H1 (cell line): ENCODE results near the gene ABCD4. TPM values are rescaled to one million over a fixed set of nuclear protein-coding genes. Genes with fewer than 3 reads are reported as not detected.

ENCODE experiments used
- CTCF ChIA-PET: fragments of 300-600 bp; sonication (Branson Sonifier 250); formaldehyde crosslinking; loops from one replicate; lab custom pipeline; 2021; ENCODE audit not compliant: partially characterized antibody; lab: Charles Lee
- POLR2A ChIA-PET: fragments of 300-600 bp; sonication (Branson Sonifier 250); formaldehyde crosslinking; loops from one replicate; lab custom pipeline; 2021; ENCODE audit warnings: inconsistent platforms; ENCODE audit not compliant: partially characterized antibody; lab: Charles Lee
- DNase-seq, 2 experiments: peaks; one replicate each; pipeline versions ENCODE4 v3.0.0 to v3.0.0-alpha.2; 2010 to 2022; ENCODE audit warnings: low spot score in 2 of 2, low read depth in 1 of 2, mixed read lengths in 1 of 2
- FAIRE-seq: peaks from 2 replicates; lab custom pipeline; 2011; peaks lifted over from hg19 to GRCh38; lab: Jason Lieb, UNC
- H2AFZ ChIP-seq: 2 replicates; pipeline ENCODE4 v1.8.1; 2012; ENCODE audit warnings: low read length, inconsistent platforms
- H2AK5ac ChIP-seq: 2 replicates; pipeline ENCODE4 v1.6.1; 2013; ENCODE audit warnings: low read depth, low read length
- H2BK120ac ChIP-seq: replicated peaks from 2 replicates; pipeline ENCODE3; 2013; ENCODE audit warnings: low read depth, low read length, inconsistent platforms
- H2BK12ac ChIP-seq: 2 replicates; pipeline ENCODE4 v1.6.1; 2013; ENCODE audit warnings: low read depth, low read length
- H2BK15ac ChIP-seq: 2 replicates; pipeline ENCODE4 v1.6.1; 2013; ENCODE audit warnings: low read length
- H2BK20ac ChIP-seq: 2 replicates; pipeline ENCODE4 v1.6.1; 2013; ENCODE audit warnings: low read length
- H2BK5ac ChIP-seq: 2 replicates; pipeline ENCODE4 v1.6.1; 2013; ENCODE audit warnings: low read depth, low read length
- H3K14ac ChIP-seq: 2 replicates; pipeline ENCODE4 v1.6.1; 2013; ENCODE audit warnings: inconsistent platforms; ENCODE audit not compliant: insufficient read length
- H3K18ac ChIP-seq: 2 replicates; pipeline ENCODE4 v1.6.1; 2013; ENCODE audit warnings: low read length; ENCODE audit errors: extremely low read depth
- H3K23ac ChIP-seq: 2 replicates; pipeline ENCODE4 v1.6.1; 2013; ENCODE audit warnings: inconsistent platforms; ENCODE audit not compliant: insufficient read length
- H3K23me2 ChIP-seq: 2 replicates; pipeline ENCODE4 v1.6.1; 2013; ENCODE audit warnings: low read depth, low read length
- H3K27ac ChIP-seq: 2 replicates; pipeline ENCODE4 v1.6.1; 2011; ENCODE audit warnings: low read depth, low read length, inconsistent platforms
- H3K27me3 ChIP-seq, 4 experiments: replicated peaks in 1 of 4; 1 replicate in 1 of 4; 2 replicates in 3 of 4; pipeline versions ENCODE4 v1.6.1 to v1.8.1; 2011 to 2013; ENCODE audit warnings: low read length in 3 of 4, mild to moderate bottlenecking in 3 of 4, inconsistent platforms in 2 of 4, mixed read lengths in 2 of 4, moderate library complexity in 1 of 4; ENCODE audit not compliant: control insufficient read depth in 3 of 4, insufficient read depth in 3 of 4; ENCODE audit errors: extremely low read depth in 1 of 4
- H3K36me3 ChIP-seq, 4 experiments: 2 replicates each; pipeline versions ENCODE4 v1.6.1 to v1.8.1; 2011 to 2013; ENCODE audit warnings: mild to moderate bottlenecking in 4 of 4, low read length in 3 of 4, moderate library complexity in 2 of 4, control low read depth in 1 of 4, inconsistent platforms in 1 of 4; ENCODE audit not compliant: insufficient read depth in 4 of 4, control insufficient read depth in 2 of 4
- H3K4ac ChIP-seq: replicated peaks from 2 replicates; pipeline ENCODE3; 2013; ENCODE audit warnings: low read length, low read depth, mixed read lengths, inconsistent platforms; ENCODE audit not compliant: insufficient read length
- H3K4me1 ChIP-seq, 4 experiments: replicated peaks in 1 of 4; 1 replicate in 1 of 4; 2 replicates in 3 of 4; pipeline versions ENCODE4 v1.6.1 to v1.8.1; 2011 to 2013; ENCODE audit warnings: low read length in 3 of 4, inconsistent platforms in 2 of 4, mixed read lengths in 1 of 4; ENCODE audit not compliant: insufficient read depth in 4 of 4, control insufficient read depth in 3 of 4
- H3K4me2 ChIP-seq, 2 experiments: 2 replicates each; pipeline versions ENCODE4 v1.6.1 to v1.8.1; 2011 to 2013; ENCODE audit warnings: low read depth in 2 of 2, low read length in 2 of 2, control low read depth in 1 of 2, inconsistent platforms in 1 of 2, mild to moderate bottlenecking in 1 of 2; ENCODE audit not compliant: insufficient read depth in 1 of 2
- H3K4me3 ChIP-seq, 4 experiments: fragments of 200-600, 300-600 bp in 1 of 4; sonication (generic), shearing (Covaris generic), sonication (Bioruptor Twin) in 1 of 4; 2 replicates each; pipeline versions ENCODE4 v1.5.1 to v1.8.1; 2011 to 2016; ENCODE audit warnings: low read length in 4 of 4, low read depth in 3 of 4, control low read depth in 2 of 4, inconsistent platforms in 2 of 4, mild to moderate bottlenecking in 2 of 4, mixed read lengths in 1 of 4, moderate library complexity in 1 of 4; ENCODE audit not compliant: insufficient read depth in 2 of 4; ENCODE audit errors: extremely low read depth in 1 of 4
- H3K56ac ChIP-seq: replicated peaks from 2 replicates; pipeline ENCODE3; 2013; ENCODE audit warnings: low read depth, mild to moderate bottlenecking, mixed read lengths, low read length, inconsistent platforms; ENCODE audit not compliant: insufficient read length
- H3K79me1 ChIP-seq: 2 replicates; pipeline ENCODE4 v1.6.1; 2013; ENCODE audit warnings: low read depth, low read length, control low read depth
- H3K79me2 ChIP-seq, 2 experiments: 2 replicates each; pipeline versions ENCODE4 v1.6.1 to v1.8.1; 2012 to 2013; ENCODE audit warnings: low read length in 2 of 2, mild to moderate bottlenecking in 2 of 2, inconsistent platforms in 1 of 2; ENCODE audit not compliant: insufficient read depth in 2 of 2, control insufficient read depth in 1 of 2
- H3K9ac ChIP-seq, 4 experiments: replicated peaks in 1 of 4; 1 replicate in 1 of 4; 2 replicates in 3 of 4; pipeline versions ENCODE4 v1.6.1 to v1.8.1; 2011 to 2013; ENCODE audit warnings: low read depth in 3 of 4, low read length in 3 of 4, control low read depth in 2 of 4, mild to moderate bottlenecking in 2 of 4, moderate library complexity in 2 of 4, inconsistent platforms in 1 of 4; ENCODE audit errors: extremely low read depth in 1 of 4
- H3K9me3 ChIP-seq, 2 experiments: 2 replicates each; pipeline versions ENCODE4 v1.6.1 to v1.8.1; 2012 to 2013; ENCODE audit warnings: mild to moderate bottlenecking in 2 of 2, moderate library complexity in 2 of 2, control low read depth in 1 of 2, inconsistent platforms in 1 of 2, low read depth in 1 of 2, low read length in 1 of 2, mixed read lengths in 1 of 2; ENCODE audit not compliant: insufficient read depth in 2 of 2
- H4K20me1 ChIP-seq, 2 experiments: replicated peaks in 1 of 2; 2 replicates each; pipeline versions ENCODE3 to v1.8.1; 2011 to 2013; ENCODE audit warnings: inconsistent platforms in 2 of 2, low read length in 2 of 2, mild to moderate bottlenecking in 1 of 2; ENCODE audit not compliant: insufficient read depth in 2 of 2, control insufficient read depth in 1 of 2
- H4K5ac ChIP-seq: 2 replicates; pipeline ENCODE4 v1.6.1; 2013; ENCODE audit warnings: low read length, low read depth, mixed read lengths, inconsistent platforms; ENCODE audit not compliant: insufficient read length
- H4K8ac ChIP-seq: 2 replicates; pipeline ENCODE4 v1.8.0; 2013; ENCODE audit warnings: mild to moderate bottlenecking, moderate library complexity, low read length, inconsistent platforms; ENCODE audit not compliant: insufficient read depth; ENCODE audit errors: extremely low read depth
- H4K91ac ChIP-seq: replicated peaks from 2 replicates; pipeline ENCODE3; 2013; ENCODE audit warnings: low read length, mixed read lengths, inconsistent platforms; ENCODE audit not compliant: insufficient read length
- ASH2L ChIP-seq: fragments of 200-600, 300-600 bp; sonication (generic); IDR thresholded peaks from one replicate; pipeline ENCODE4 v1.7.1; 2017; ENCODE audit warnings: low read length
- CEBPB ChIP-seq: IDR thresholded peaks from 2 replicates; pipeline ENCODE4 v1.6.1; 2012; ENCODE audit warnings: low read depth, low read length
- CREB1 ChIP-seq: IDR thresholded peaks from 2 replicates; pipeline ENCODE4 v1.6.1; 2012; ENCODE audit warnings: inconsistent platforms
- CTCF ChIP-seq, 3 experiments: IDR thresholded peaks; 1 replicate in 2 of 3; 2 replicates in 1 of 3; pipeline versions ENCODE4 v1.5.1 to v1.6.1; 2011; ENCODE audit warnings: low read length in 3 of 3, mild to moderate bottlenecking in 3 of 3, inconsistent platforms in 2 of 3, low read depth in 1 of 3, moderate library complexity in 1 of 3; ENCODE audit not compliant: insufficient read depth in 1 of 3; ENCODE audit errors: control extremely low read depth in 1 of 3
- POLR2A ChIP-seq, 2 experiments: IDR thresholded peaks; 1 replicate in 1 of 2; 2 replicates in 1 of 2; pipeline ENCODE4 v1.6.1; 2011; ENCODE audit warnings: low read depth in 2 of 2, low read length in 2 of 2, mild to moderate bottlenecking in 2 of 2; ENCODE audit errors: control extremely low read depth in 1 of 2
- RAD21 ChIP-seq, 2 experiments: IDR thresholded peaks in 1 of 2; conservative IDR thresholded peaks in 1 of 2; 2 replicates each; pipeline ENCODE4 v1.6.1; 2011; ENCODE audit warnings: low read depth in 2 of 2, low read length in 2 of 2, improper control_type of control experiment in 1 of 2, inconsistent platforms in 1 of 2, mild to moderate bottlenecking in 1 of 2, moderate library complexity in 1 of 2
- YY1 ChIP-seq: IDR thresholded peaks from 2 replicates; pipeline ENCODE4 v1.6.1; 2011; ENCODE audit warnings: low read depth, mild to moderate bottlenecking, low read length
- ZNF274 ChIP-seq: IDR thresholded peaks from 2 replicates; pipeline ENCODE4 v1.7.0; 2012; ENCODE audit warnings: low read length, borderline replicate concordance; ENCODE audit errors: extremely low read depth
- WGBS, 2 experiments: shearing (Covaris generic) in 1 of 2; methylation state at CpG; one replicate each; pipeline versions ENCODE4 v1.1.6 to v1.1.7; 2013 to 2015; ENCODE audit warnings: low lambda C conversion rate in 2 of 2, mixed read lengths in 2 of 2, inconsistent platforms in 1 of 2, low coverage in 1 of 2, missing lambda C conversion rate in 1 of 2; ENCODE audit not compliant: insufficient replicate concordance in 2 of 2, insufficient coverage in 1 of 2, insufficient read length in 1 of 2; ENCODE audit errors: extremely low coverage in 1 of 2, missing lambda C conversion rate in 1 of 2; 5-methylcytosine and 5-hydroxymethylcytosine counted together
- polyA plus RNA-seq, 7 experiments: library from polyadenylated mRNA; depleted of rRNA in 3 of 7; stranded (reverse) in 5 of 7; unstranded in 2 of 7; fragments of >200 nt in 5 of 7; fragments of 200-250 nt in 2 of 7; gene quantifications; 1 replicate in 5 of 7; 2 replicates in 1 of 7; 4 replicates in 1 of 7; pipeline versions ENCODE4 v1.2.1 to v1.2.3, GENCODE V29; 2011 to 2013; ENCODE audit warnings: missing spikeins in 2 of 7, mixed read lengths in 2 of 7
- total RNA-seq: library from RNA; stranded (reverse); fragmentation: NEBNext Ultra II Directional; extraction: Animal tissue kit (Norgen Biotek cat#: 25700); gene quantifications from 2 replicates; pipeline ENCODE4 v1.2.1, GENCODE V29; 2021

Gene ABCD4
- total and polyA plus RNA-seq, 2 of the 8 experiments (the other 6 are each of a cell fraction or from before 2014, with no cell fraction given), result 47.9 to 97.7 TPM

GRCh38 chr14:74324931-74325361 lies 22.2 kb upstream of the ABCD4 start:
- peak overlapping the region; percentile 93; the same call in 1 of the 2 replicates for H2BK12ac ChIP-seq
- no peak overlapping the region for H3K23ac ChIP-seq
- H2AK5ac ChIP-seq, result peak overlapping the region; percentile 90; the same call in 1 of the 2 replicates
- no peaks in the 10 kb centered on the region for H3K9me3 ChIP-seq
- H4K91ac ChIP-seq, result peak overlapping the region; percentile 98
- peaks cover 16 to 22% (median 19%) of the 10 kb centered on the region in 4 experiments for H3K4me1 ChIP-seq
- H3K36me3 ChIP-seq, result no peaks in the 10 kb centered on the region
- no peaks in the 10 kb centered on the region for H3K79me2 ChIP-seq
- ChIA-PET CTCF (interaction anchor here (0.6 to 6.5 kb wide), 29 partner anchors 9 to 527 kb away, joined by 3 to 77 read pairs (median 6); partner anchors contain the start of genes ABCD4 and VRTN), POLR2A (interaction anchor here (1.3 to 10.9 kb wide), 8 partner anchors 8 to 106 kb away, joined by 3 to 282 read pairs (median 8); partner anchors contain the start of genes ABCD4 and VRTN)
- no peak overlapping the region for H2BK15ac ChIP-seq
- no peak overlapping the region; the same call in none of the 2 replicates for H3K18ac ChIP-seq
- peak overlapping the region; percentile 66; the same call in 1 of the 2 replicates for H3K27ac ChIP-seq
- no peaks in the 10 kb centered on the region for H3K27me3 ChIP-seq
- H3K9ac ChIP-seq, result 0 out of 7 replicates have a peak overlapping the region, but pooled peaks of 1 of the 4 experiments have one; percentile 24
- FAIRE-seq (peak; percentile 52), DNase-seq (peak in 1 of 2 experiments; percentile 57)
- peak overlapping the region; percentile 100; the same call in 1 of the 2 replicates for H2BK5ac ChIP-seq
- no peak overlapping the region for H3K14ac ChIP-seq
- peak overlapping the region; percentile 98 for H2BK20ac ChIP-seq
- peak overlapping the region in 1 of 2 experiments; percentile 70; a peak in 1 of 4 replicates for H3K4me2 ChIP-seq
- H3K4me3 ChIP-seq, result no peak overlapping the region
- 0 out of 2 replicates have a peak, but pooled peaks have one; percentile 53 for TF ChIP-seq YY1
- TF ChIP-seq CEBPB, result peak; percentile 19; the same call in 1 of the 2 replicates
- TF ChIP-seq CREB1, result no peak
- peak; percentile 77 to 78 for TF ChIP-seq RAD21 (IDR thresholded peaks at IDR 0.05 in 1 of 2, conservative IDR thresholded peaks at IDR 0.05 in 1 of 2; ENCODE audit: low read depth in 2 of 2, low read length in 2 of 2)
- no peak for TF ChIP-seq ZNF274
- TF ChIP-seq CTCF (IDR thresholded peaks at IDR 0.05; ENCODE audit: control extremely low read depth in 1 of 3, insufficient read depth in 1 of 3, low read depth in 1 of 3, low read length in 3 of 3), result peak in 2 of 3 experiments; percentile 50 to 61; a peak in 2 of 4 replicates
- TF ChIP-seq ASH2L, result no peak
- TF ChIP-seq POLR2A (IDR thresholded peaks at IDR 0.05; ENCODE audit: control extremely low read depth in 1 of 2, low read depth in 2 of 2, low read length in 2 of 2), result 0 out of 3 replicates have a peak, but pooled peaks of 1 of the 2 experiments have one; percentile 25
- no peak overlapping the region for H2AFZ ChIP-seq
- H3K79me1 ChIP-seq, result no peaks in the 10 kb centered on the region
- peaks cover 6% of the 10 kb centered on the region for H3K23me2 ChIP-seq
- peak overlapping the region; percentile 65 for H4K5ac ChIP-seq
- H4K20me1 ChIP-seq, result no peaks in the 10 kb centered on the region
- peak overlapping the region; percentile 98 for H2BK120ac ChIP-seq
- no peak overlapping the region for H3K56ac ChIP-seq
- 0 out of 2 replicates have a peak overlapping the region, but pooled peaks have one; percentile 12 for H4K8ac ChIP-seq
- 48% methylated on average over 3 of the region's 3 CpGs; no CpG with 5 or more reads in 1 of the 2 experiments for WGBS, 2 experiments
- peak overlapping the region; percentile 90 for H3K4ac ChIP-seq
